SH-SY5Y (cell line): ENCODE results near the gene SNTG2.

Source experiments
- GATA2 ChIP-seq: IDR thresholded peaks from 2 replicates; pipeline ENCODE4 v1.6.1; 2011; ENCODE audit warnings: mild to moderate bottlenecking, low read depth, low read length
- GATA3 ChIP-seq: IDR thresholded peaks from 2 replicates; pipeline ENCODE4 v1.6.1; 2011; ENCODE audit warnings: low read depth, mild to moderate bottlenecking, low read length, moderate library complexity

GRCh38 chr2:1137913-1138391 lies 187.3 kb downstream of the SNTG2 start:
- TF ChIP-seq GATA3 (no peak), GATA2 (no peak)
